Measurements from ENCODE around the gene ATXN2. TPM values are rescaled to one million over a fixed set of nuclear protein-coding genes. Genes with fewer than 3 reads are reported as not detected.

ATXN2 gene
- total RNA-seq, 2 experiments from 2014 or later = 35.1 to 35.3 TPM

Other genes with a start within 250 kb of the ATXN2 start
- under 1 TPM; 0.93 to 0.98 TPM for gene PHETA1, start 230.2 kb downstream of the ATXN2 start, total RNA-seq
- 10 to 100 TPM; 18.8 to 20.2 TPM for gene SH2B3, start 193.4 kb downstream of the ATXN2 start, total RNA-seq
- gene BRAP, start 86.6 kb upstream of the ATXN2 start, total RNA-seq = 10 to 100 TPM; 18.1 to 19.4 TPM
- 10 to 100 TPM; 25.3 to 28.5 TPM for gene ACAD10, start 86.7 kb upstream of the ATXN2 start, total RNA-seq
- gene ALDH2, start 167.6 kb upstream of the ATXN2 start, total RNA-seq = 1 to 10 TPM in 1 of 2 experiments, under 1 TPM in 1; 0.25 to 1.3 TPM
- gene MAPKAPK5, start 242.9 kb upstream of the ATXN2 start, total RNA-seq = 10 to 100 TPM; 40.4 to 44.8 TPM